SU-DHL-6 (cell line): ENCODE results near the gene ARHGAP10.

Experiments
- CTCF ChIP-seq: fragments of 200-600 bp; sonication (generic); IDR thresholded peaks from one replicate; pipeline ENCODE4 v1.5.1; 2017; ENCODE audit warnings: antibody characterized with exemption, mild to moderate bottlenecking, low read length, moderate library complexity; ENCODE audit not compliant: insufficient read depth, poor library complexity, severe bottlenecking
- EZH2phosphoT487 ChIP-seq: fragments of 200-600 bp; sonication (generic), shearing (Covaris generic); conservative IDR thresholded peaks from 2 replicates; pipeline ENCODE4 v1.6.1; 2018; ENCODE audit warnings: mild to moderate bottlenecking, antibody characterized with exemption, low read length, moderate library complexity, mixed read lengths

GRCh38 chr4:147839663-147840062 lies 107.8 kb downstream of the ARHGAP10 start:
- TF ChIP-seq CTCF (no peak), EZH2phosphoT487 (no peak)
